ENCODE results near the gene EIF4G3.
"Not testable (repeated sequence)": the region's sequence is repeated elsewhere in the genome, so short reads cannot be mapped to it uniquely, and the experiment has no call there.

EIF4G3 gene

DNA sequence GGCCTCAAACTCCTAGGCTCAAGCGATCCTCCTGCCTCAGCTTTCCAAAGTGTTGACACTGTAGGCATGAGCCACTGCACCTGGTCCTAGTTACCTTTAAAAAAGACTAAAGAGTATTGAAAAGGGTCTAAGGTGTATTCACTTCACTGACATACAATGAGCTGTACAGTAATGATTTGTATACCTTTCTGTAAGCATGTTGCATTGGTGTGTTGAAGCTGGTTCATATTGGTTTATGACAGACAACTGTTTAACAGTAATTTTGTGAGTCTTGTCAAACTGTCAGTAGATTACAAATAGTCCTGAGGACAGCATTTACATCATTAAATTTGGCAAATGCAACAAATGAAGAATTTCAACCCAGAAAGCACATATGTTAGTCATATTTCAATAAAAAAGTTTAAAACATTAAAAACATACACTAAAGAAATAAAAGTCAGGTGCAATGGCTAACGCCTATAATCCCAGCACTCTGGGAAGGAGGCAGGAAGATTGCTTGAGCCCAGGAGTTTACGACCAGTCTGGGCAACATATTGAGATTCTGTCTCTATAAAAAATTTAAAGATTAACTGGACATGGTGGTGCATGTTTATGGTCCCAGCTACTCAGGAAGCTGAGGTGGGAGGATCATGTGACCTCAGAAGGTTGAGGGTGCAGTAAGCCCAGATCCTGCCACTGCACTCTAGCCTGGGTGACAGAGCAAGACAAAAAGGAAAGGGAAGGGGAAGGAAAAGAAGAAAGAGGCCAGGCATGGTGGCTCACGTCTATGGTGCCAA, 301.3 kb downstream of the EIF4G3 start:
- no peak for DNase-seq (ENCODE audit: low read depth in 2 of 2)

DNA sequence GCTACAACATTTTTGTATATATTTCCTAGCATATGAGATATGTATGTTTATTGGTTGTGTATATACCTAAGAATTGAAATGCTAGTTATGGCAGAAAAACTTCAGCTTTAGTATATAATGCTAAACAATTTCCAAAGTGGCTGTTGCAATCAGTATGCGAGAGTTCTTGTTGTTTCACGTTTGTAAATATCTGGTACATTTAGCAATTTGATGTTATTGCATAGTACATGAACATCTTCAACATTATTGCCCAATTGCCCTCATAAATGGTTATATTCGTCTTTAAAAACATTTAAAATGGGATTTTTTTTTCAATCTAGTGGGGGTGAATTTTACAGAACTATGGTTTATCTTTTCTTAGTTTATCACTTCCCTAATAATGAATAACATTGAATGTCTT, 303.4 kb downstream of the EIF4G3 start:
- no peak for DNase-seq (ENCODE audit: low read depth in 2 of 2)

GRCh38 chr1:20871419-20871818, 305.3 kb downstream of the EIF4G3 start:
- DNase-seq (ENCODE audit: low read depth in 2 of 2): no peak

- DNase-seq (ENCODE audit: low read depth in 2 of 2): no peak
Measured at GRCh38 chr1:20870718-20871117, 306.0 kb downstream of the EIF4G3 start.

GRCh38 chr1:20868263-20868662, 308.4 kb downstream of the EIF4G3 start:
- no peak for DNase-seq (ENCODE audit: low read depth in 2 of 2)

GRCh38 chr1:20867847-20868246, 308.9 kb downstream of the EIF4G3 start:
- DNase-seq (ENCODE audit: low read depth in 2 of 2): no peak

- DNase-seq (ENCODE audit: low read depth in 2 of 2): no peak
Measured at GRCh38 chr1:20867062-20867461, 309.6 kb downstream of the EIF4G3 start.

DNA sequence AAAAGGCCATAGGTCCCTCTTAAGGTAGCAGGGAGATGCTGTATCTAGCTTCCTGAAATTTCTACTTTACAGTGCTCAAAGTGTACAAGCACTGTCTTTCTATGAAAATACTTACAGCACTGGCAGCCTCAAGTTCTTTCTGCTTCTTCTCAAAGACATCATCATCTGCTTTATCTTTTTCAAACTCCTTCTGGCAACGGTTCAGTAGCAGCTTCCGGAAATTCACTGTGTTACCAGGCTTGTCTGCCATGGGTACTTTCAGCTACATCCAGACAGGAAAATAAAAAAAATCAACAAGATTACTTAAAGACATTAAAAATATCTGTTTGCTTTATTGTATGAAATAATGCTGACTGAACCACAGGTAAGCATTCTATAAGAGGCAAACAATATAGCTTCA, 311.7 kb downstream of the EIF4G3 start:
- DNase-seq (ENCODE audit: low read depth in 2 of 2): no peak

DNA sequence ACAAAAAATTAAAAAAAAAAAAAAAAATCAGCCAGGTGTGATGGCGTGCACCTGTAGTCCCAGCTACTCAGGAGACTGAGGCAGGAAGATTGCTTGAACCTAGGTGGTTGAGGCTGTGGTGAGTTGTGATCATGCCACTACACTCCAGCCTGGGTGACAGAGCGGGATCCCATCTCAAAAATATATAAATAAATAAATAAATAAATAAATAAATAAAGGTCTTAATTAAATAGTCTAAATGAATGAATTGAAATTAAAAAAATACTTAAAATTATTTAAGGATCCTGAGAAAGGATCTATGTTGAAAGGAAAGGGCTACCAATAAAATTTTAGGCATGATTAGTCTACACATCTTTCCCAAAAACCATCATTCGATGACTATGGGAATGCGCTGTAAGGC, 322.2 kb downstream of the EIF4G3 start:
- no peak for DNase-seq (ENCODE audit: low read depth in 2 of 2)

DNA sequence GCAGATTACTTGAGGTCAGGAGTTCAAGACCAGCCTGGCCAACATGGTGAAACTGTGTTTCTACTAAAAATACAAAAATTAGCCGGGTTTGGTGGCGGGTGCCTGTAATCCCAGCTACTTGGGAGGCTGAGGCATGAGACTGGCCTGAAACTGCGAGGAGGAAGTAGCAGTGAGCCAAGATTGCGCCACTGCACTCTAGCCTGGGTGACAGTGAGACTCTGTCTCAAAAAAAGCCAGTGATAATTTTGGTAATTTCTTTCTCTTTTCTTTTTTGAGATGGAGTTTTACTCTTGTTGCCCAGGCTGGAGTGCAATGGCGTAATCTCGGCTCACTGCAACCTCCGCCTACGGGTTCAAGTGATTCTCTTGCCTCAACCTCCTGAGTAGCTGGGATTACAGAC, 324.9 kb downstream of the EIF4G3 start:
- DNase-seq (ENCODE audit: low read depth in 2 of 2): not testable (repeated sequence)

- DNase-seq (ENCODE audit: low read depth in 2 of 2): no peak
Measured at GRCh38 chr1:20850021-20850420, 326.7 kb downstream of the EIF4G3 start.

DNA sequence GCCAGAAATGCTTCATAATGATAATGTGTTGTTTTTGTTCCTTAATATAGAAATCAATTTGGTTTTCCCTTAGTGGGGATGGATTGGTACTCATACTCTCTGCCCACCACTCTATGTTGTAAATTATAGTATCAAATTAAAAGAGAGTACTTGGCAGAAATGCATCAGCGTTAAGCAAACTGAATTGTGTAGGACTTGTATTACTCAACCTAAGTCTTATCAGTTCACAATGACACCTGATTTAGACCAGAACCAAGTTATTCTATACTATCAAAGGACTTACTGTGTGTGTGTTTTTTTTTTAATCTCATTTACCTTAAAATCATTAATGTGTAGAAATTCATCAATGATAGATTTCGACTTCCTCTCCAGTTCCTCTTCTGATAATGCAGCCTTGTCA, 327.6 kb downstream of the EIF4G3 start:
- DNase-seq (ENCODE audit: low read depth in 2 of 2): no peak

GRCh38 chr1:20848162-20848561, 328.5 kb downstream of the EIF4G3 start:
- DNase-seq (ENCODE audit: low read depth in 2 of 2): no peak

DNA sequence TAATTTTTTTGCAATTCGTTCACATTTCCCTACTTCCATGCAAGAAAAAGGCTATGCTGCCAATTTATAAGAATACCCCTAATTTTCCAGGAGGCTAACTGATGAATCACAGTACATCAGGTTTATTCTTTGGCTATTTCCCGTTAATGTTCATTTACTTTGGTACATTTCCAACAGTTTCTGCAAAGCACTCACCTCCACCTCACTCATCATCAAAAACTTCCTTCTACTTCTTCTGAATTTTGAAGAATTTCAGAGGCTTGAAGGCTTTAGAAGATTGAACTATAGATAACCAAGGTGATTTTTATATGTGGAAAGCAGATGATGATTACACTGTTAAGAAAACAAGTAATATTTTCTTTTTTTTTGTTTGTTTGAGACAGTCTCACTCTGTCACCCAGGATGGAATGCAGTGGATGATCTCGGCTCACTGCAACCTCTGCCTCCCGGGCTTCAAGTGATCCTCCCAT, 329.1 kb downstream of the EIF4G3 start:
- no peak for DNase-seq (ENCODE audit: low read depth in 2 of 2)

GRCh38 chr1:20846461-20847374, 330.0 kb downstream of the EIF4G3 start:
- no peak for DNase-seq (ENCODE audit: low read depth in 2 of 2)

- DNase-seq (ENCODE audit: low read depth in 2 of 2): no peak
Measured at GRCh38 chr1:20840731-20841130, 336.0 kb downstream of the EIF4G3 start.

DNA sequence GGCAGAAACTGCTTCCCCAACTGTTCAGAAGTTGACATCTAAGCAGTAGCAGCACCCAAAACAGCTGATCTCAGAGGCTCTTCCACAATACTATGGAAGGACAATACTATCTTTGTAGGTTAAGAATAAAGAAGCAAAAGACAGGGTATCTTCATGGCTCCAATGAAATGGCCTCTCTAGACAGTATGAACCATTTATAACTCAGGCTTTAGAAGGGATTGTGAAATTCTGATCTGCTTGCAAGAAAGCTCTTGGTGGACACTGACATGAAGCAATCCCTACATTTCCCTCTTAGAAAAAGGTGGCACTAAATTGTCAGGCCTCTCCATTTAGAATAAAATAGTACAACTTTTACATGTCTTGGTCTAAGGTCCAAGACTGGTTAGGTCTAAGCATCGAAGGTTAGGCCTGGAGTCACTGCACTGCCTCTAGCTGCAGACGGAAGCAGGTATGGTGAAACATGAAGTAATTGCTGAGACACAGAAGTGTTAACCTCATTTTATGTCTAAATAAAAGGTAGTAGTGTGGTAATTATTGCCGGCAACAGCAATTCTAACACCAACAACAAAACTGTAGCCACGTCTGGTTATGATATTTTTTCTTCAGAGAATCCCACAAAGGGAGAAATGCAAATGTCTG, 339.0 kb downstream of the EIF4G3 start:
- no peak for DNase-seq (ENCODE audit: low read depth in 2 of 2)

- DNase-seq (ENCODE audit: low read depth in 2 of 2): no peak
Measured at GRCh38 chr1:20836230-20836629, 340.5 kb downstream of the EIF4G3 start.

GRCh38 chr1:20834780-20835179, 341.9 kb downstream of the EIF4G3 start:
- DNase-seq (ENCODE audit: low read depth in 2 of 2): no peak

- DNase-seq (ENCODE audit: low read depth in 2 of 2): no peak
Measured at GRCh38 chr1:20834192-20834591, 342.5 kb downstream of the EIF4G3 start.

GRCh38 chr1:20830378-20830777, 346.3 kb downstream of the EIF4G3 start:
- no peak for DNase-seq (ENCODE audit: low read depth in 2 of 2)

- no peak for DNase-seq (ENCODE audit: low read depth in 2 of 2)
Measured at GRCh38 chr1:20829946-20830345, 346.8 kb downstream of the EIF4G3 start.
